Measurements from ENCODE around the gene E2F3. TPM values are rescaled to one million over a fixed set of nuclear protein-coding genes. Genes with fewer than 3 reads are reported as not detected.

The E2F3 gene
- total RNA-seq, 1 experiment from 2014 or later: 15.4 TPM

DNA sequence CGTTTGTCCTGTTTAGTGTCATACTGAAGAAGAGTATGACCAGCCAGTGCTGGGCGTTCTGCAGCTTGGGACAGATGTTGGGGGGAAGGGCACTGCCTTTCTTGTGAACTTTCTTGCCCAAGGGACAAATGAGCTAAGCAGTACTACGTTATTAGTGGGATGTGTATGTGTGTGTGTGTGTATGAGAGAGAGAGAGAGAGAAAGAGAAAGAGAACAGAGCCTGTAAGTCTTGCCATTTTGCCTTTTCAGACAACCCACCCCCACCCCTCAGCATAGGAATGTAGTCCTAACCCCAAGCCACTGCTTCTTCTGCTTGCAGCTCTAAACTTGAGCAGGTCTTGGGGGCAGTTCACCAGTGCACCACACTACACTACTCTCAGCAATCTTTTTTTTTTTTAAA, 45.5 kb downstream of the E2F3 start:
- ChIA-PET POLR2A (no interaction called here), CTCF (no interaction called here)
- no peaks in the 10 kb centered on the region for H3K36me3 ChIP-seq (ENCODE audit: control insufficient read depth, insufficient read depth, low read length)
- Mint-ChIP-seq H3K27ac (ENCODE audit: unreplicated experiment) (no peak overlapping the region), H3K27me3 (ENCODE audit: insufficient read depth, unreplicated experiment) (no peaks in the 10 kb centered on the region), H3K4me3 (ENCODE audit: unreplicated experiment) (no peak overlapping the region), H3K36me3 (ENCODE audit: insufficient read depth, unreplicated experiment) (peaks cover 12% of the 10 kb centered on the region), H3K9me3 (ENCODE audit: unreplicated experiment) (no peaks in the 10 kb centered on the region), H3K4me1 (ENCODE audit: low read depth, unreplicated experiment) (peaks cover 6% of the 10 kb centered on the region)
- TF ChIP-seq, protein P1, sequence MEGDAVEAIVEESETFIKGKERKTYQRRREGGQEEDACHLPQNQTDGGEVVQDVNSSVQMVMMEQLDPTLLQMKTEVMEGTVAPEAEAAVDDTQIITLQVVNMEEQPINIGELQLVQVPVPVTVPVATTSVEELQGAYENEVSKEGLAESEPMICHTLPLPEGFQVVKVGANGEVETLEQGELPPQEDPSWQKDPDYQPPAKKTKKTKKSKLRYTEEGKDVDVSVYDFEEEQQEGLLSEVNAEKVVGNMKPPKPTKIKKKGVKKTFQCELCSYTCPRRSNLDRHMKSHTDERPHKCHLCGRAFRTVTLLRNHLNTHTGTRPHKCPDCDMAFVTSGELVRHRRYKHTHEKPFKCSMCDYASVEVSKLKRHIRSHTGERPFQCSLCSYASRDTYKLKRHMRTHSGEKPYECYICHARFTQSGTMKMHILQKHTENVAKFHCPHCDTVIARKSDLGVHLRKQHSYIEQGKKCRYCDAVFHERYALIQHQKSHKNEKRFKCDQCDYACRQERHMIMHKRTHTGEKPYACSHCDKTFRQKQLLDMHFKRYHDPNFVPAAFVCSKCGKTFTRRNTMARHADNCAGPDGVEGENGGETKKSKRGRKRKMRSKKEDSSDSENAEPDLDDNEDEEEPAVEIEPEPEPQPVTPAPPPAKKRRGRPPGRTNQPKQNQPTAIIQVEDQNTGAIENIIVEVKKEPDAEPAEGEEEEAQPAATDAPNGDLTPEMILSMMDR (IDR thresholded peaks at IDR 0.05; ENCODE audit: insufficient read depth in 1 of 2, low read depth in 1 of 2, low read length in 1 of 2, severe bottlenecking in 1 of 2, unreplicated experiment in 1 of 2): no peak
- no peak for DNase-seq
- no peaks in the 10 kb centered on the region for H3K9me3 ChIP-seq
- intact Hi-C loops (cut with micrococcal nuclease; ENCODE audit: unreplicated experiment): no loop called here
- no peaks in the 10 kb centered on the region for H3K27me3 ChIP-seq (replicated peaks; ENCODE audit: control insufficient read depth, insufficient read depth, low read length)
- BruUV-seq (replicated peaks): no TSS peak
- H3K4me1 ChIP-seq: 0 out of 2 replicates have a peak, but pooled peaks cover 4% of the 10 kb centered on the region
- H3K4me3 ChIP-seq (ENCODE audit: low read depth, low read length): no peak overlapping the region

DNA sequence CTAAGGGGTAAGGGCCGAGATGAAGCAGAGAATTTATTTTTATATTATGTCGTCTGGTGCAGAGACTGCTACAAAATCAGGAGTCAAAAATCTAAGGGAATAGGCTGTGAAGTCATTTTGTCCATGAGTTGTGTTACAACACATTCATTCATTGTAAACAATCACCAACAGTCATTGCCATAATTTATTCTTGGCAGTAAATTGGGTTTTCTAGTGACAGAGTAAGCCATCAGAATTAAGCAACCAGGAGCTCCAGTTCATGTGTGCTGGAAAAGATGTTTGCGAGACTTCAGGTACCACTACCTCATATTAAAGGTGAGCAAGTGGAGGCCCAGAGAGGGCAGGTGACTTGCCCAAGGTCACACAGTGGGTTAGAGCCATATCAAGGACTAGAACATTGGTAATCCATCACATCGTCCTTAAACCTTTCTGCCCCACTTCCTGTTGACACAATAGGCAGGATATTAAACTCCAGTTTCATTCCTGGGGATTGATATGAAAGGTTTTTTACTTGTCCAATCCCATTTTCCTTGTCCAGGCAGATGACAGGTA, 46.0 kb downstream of the E2F3 start:
- no peak for DNase-seq
- BruUV-seq (replicated peaks): no TSS peak
- H3K9me3 Mint-ChIP-seq (ENCODE audit: unreplicated experiment): no peaks in the 10 kb centered on the region
- TF ChIP-seq, protein P1 (IDR thresholded peaks at IDR 0.05; ENCODE audit: insufficient read depth in 1 of 2, low read depth in 1 of 2, low read length in 1 of 2, severe bottlenecking in 1 of 2, unreplicated experiment in 1 of 2): no peak
- H3K27me3 Mint-ChIP-seq (ENCODE audit: insufficient read depth, unreplicated experiment): no peaks in the 10 kb centered on the region
- H3K36me3 ChIP-seq (ENCODE audit: control insufficient read depth, insufficient read depth, low read length): no peaks in the 10 kb centered on the region
- H3K4me1 Mint-ChIP-seq (ENCODE audit: low read depth, unreplicated experiment): peaks cover 6% of the 10 kb centered on the region
- H3K36me3 Mint-ChIP-seq (ENCODE audit: insufficient read depth, unreplicated experiment): peaks cover 12% of the 10 kb centered on the region
- intact Hi-C loops (cut with micrococcal nuclease; ENCODE audit: unreplicated experiment): no loop called here
- no peak overlapping the region for H3K27ac Mint-ChIP-seq (ENCODE audit: unreplicated experiment)
- H3K27me3 ChIP-seq (replicated peaks; ENCODE audit: control insufficient read depth, insufficient read depth, low read length): no peaks in the 10 kb centered on the region
- CTCF ChIA-PET: no interaction called here
- no peak overlapping the region for H3K4me3 ChIP-seq (ENCODE audit: low read depth, low read length)
- POLR2A ChIA-PET: no interaction called here
- 0 out of 2 replicates have a peak, but pooled peaks cover 4% of the 10 kb centered on the region for H3K4me1 ChIP-seq
- H3K9me3 ChIP-seq: no peaks in the 10 kb centered on the region
- no peak overlapping the region for H3K4me3 Mint-ChIP-seq (ENCODE audit: unreplicated experiment)

DNA sequence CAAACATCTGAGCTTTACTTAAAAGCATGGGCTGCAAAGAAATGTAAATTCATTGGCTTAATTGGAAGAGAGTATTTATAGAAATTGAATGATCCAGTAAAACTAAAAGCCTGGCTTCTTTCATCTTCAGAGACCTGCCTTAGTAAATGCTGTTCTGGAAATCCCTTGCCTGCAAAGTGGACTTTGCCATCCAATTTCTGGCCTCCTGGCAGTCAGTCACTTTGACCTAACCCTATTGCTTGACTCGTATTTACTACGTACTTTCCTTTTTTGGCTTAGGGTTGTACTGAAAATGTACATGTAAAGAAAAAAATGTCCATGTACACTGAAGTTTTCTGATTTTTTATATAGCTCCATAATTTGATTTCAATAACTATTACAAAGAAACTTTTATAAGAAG, 47.1 kb downstream of the E2F3 start:
- BruUV-seq (replicated peaks): no TSS peak
- DNase-seq: no peak
- no peaks in the 10 kb centered on the region for H3K27me3 Mint-ChIP-seq (ENCODE audit: insufficient read depth, unreplicated experiment)
- intact Hi-C loops (cut with micrococcal nuclease; ENCODE audit: unreplicated experiment): no loop called here
- H3K27me3 ChIP-seq (replicated peaks; ENCODE audit: control insufficient read depth, insufficient read depth, low read length): no peaks in the 10 kb centered on the region
- no peaks in the 10 kb centered on the region for H3K9me3 ChIP-seq
- H3K4me1 Mint-ChIP-seq (ENCODE audit: low read depth, unreplicated experiment): peaks cover 10% of the 10 kb centered on the region
- ChIA-PET CTCF (no interaction called here), POLR2A (no interaction called here)
- no peak overlapping the region for H3K4me3 Mint-ChIP-seq (ENCODE audit: unreplicated experiment)
- TF ChIP-seq, protein P1 (IDR thresholded peaks at IDR 0.05; ENCODE audit: insufficient read depth in 1 of 2, low read depth in 1 of 2, low read length in 1 of 2, severe bottlenecking in 1 of 2, unreplicated experiment in 1 of 2): no peak
- no peak overlapping the region for H3K27ac Mint-ChIP-seq (ENCODE audit: unreplicated experiment)
- H3K4me1 ChIP-seq: peaks cover 9% of the 10 kb centered on the region; the same call in 1 of the 2 replicates
- H3K4me3 ChIP-seq (ENCODE audit: low read depth, low read length): no peak overlapping the region
- H3K36me3 ChIP-seq (ENCODE audit: control insufficient read depth, insufficient read depth, low read length): no peaks in the 10 kb centered on the region
- H3K9me3 Mint-ChIP-seq (ENCODE audit: unreplicated experiment): no peaks in the 10 kb centered on the region
- H3K36me3 Mint-ChIP-seq (ENCODE audit: insufficient read depth, unreplicated experiment): peaks cover 18% of the 10 kb centered on the region

All from Caco-2 (cell line).